Breast epithelium (tissue), 3 donors: ENCODE measurements around the gene CACNB1.

Source experiments
- POLR2AphosphoS5 ChIP-seq, 3 donors: sonication (generic); formaldehyde crosslinking; IDR thresholded peaks; one replicate each; pipeline ENCODE4 v1.6.1; 2017; ENCODE audit warnings: antibody characterized with exemption in 3 of 3
- TF ChIP-seq, protein P1 (sequence below), 3 donors: fragments of 450-650 bp; IDR thresholded peaks; one replicate each; pipeline ENCODE4 v1.5.1; 2016 to 2017; ENCODE audit warnings: antibody characterized with exemption in 3 of 3, mild to moderate bottlenecking in 3 of 3, moderate library complexity in 3 of 3

DNA sequence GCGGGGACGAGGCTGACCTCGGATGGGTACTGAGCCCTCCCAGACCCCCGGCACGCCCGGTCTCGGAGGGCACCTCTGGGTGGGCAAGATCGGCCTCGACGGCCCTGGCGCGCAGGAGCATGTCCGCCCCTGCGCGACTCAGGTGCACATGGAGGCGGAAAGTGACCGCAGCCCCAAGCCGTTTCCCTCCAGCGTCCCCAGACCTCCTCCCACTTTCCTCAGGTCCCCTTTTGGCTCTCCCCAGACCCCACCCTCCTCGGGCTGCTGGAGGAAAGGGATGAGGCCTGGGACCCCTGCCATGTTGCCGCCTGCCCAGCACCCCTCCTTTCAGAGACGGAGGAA is 12.6 kb upstream of the CACNB1 start:
- TF ChIP-seq, protein P1, sequence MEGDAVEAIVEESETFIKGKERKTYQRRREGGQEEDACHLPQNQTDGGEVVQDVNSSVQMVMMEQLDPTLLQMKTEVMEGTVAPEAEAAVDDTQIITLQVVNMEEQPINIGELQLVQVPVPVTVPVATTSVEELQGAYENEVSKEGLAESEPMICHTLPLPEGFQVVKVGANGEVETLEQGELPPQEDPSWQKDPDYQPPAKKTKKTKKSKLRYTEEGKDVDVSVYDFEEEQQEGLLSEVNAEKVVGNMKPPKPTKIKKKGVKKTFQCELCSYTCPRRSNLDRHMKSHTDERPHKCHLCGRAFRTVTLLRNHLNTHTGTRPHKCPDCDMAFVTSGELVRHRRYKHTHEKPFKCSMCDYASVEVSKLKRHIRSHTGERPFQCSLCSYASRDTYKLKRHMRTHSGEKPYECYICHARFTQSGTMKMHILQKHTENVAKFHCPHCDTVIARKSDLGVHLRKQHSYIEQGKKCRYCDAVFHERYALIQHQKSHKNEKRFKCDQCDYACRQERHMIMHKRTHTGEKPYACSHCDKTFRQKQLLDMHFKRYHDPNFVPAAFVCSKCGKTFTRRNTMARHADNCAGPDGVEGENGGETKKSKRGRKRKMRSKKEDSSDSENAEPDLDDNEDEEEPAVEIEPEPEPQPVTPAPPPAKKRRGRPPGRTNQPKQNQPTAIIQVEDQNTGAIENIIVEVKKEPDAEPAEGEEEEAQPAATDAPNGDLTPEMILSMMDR (IDR thresholded peaks at IDR 0.05), result no peak
- TF ChIP-seq POLR2AphosphoS5 (IDR thresholded peaks at IDR 0.05), result no peak
